GM12878 (cell line): ENCODE data around the gene NRAS. TPM values are rescaled to one million over a fixed set of nuclear protein-coding genes. Genes with fewer than 3 reads are reported as not detected.

Source experiments
- BHLHE40 ChIP-seq, 2 experiments: fragments of 450-650 bp in 1 of 2; IDR thresholded peaks; 2 replicates each; pipeline ENCODE4 v1.6.1; 2011 to 2017; ENCODE audit warnings: low read depth in 2 of 2, borderline replicate concordance in 1 of 2, improper control_type of control experiment in 1 of 2, low read length in 1 of 2, mild to moderate bottlenecking in 1 of 2
- CHD2 ChIP-seq: IDR thresholded peaks from 2 replicates; pipeline ENCODE4 v1.6.1; 2011; ENCODE audit warnings: low read depth, low read length, improper control_type of control experiment, borderline replicate concordance
- DPF2 ChIP-seq: fragments of 450-650 bp; IDR thresholded peaks from 2 replicates; pipeline ENCODE4 v1.6.1; 2017; ENCODE audit warnings: mild to moderate bottlenecking
- HDGF ChIP-seq: fragments of 450-650 bp; IDR thresholded peaks from 2 replicates; pipeline ENCODE4 v1.6.1; 2016; ENCODE audit warnings: antibody characterized with exemption
- NBN ChIP-seq: fragments of 450-650 bp; IDR thresholded peaks from 2 replicates; pipeline ENCODE4 v1.6.1; 2016
- PML ChIP-seq: IDR thresholded peaks from 2 replicates; pipeline ENCODE4 v1.6.1; 2012; ENCODE audit warnings: low read length, inconsistent platforms
- RAD21 ChIP-seq: IDR thresholded peaks from 2 replicates; pipeline ENCODE4 v1.6.1; 2011; ENCODE audit warnings: mild to moderate bottlenecking, low read depth, low read length, moderate library complexity; ENCODE audit not compliant: insufficient read depth
- RAD51 ChIP-seq: fragments of 450-650 bp; IDR thresholded peaks from 2 replicates; pipeline ENCODE4 v1.6.1; 2016; ENCODE audit warnings: moderate library complexity, mild to moderate bottlenecking, inconsistent platforms
- TCF7 ChIP-seq: IDR thresholded peaks from 2 replicates; pipeline ENCODE4 v1.6.1; 2014; ENCODE audit warnings: antibody characterized with exemption, borderline replicate concordance
- WRNIP1 ChIP-seq: IDR thresholded peaks from 2 replicates; pipeline ENCODE4 v1.6.1; 2011; ENCODE audit warnings: low read depth, low read length, improper control_type of control experiment, borderline replicate concordance
- ZBED1 ChIP-seq: IDR thresholded peaks from 2 replicates; pipeline ENCODE4 v1.6.1; 2016; ENCODE audit warnings: borderline replicate concordance
- ZSCAN29 ChIP-seq: fragments of 450-650 bp; IDR thresholded peaks from 2 replicates; pipeline ENCODE4 v1.6.1; 2017; ENCODE audit warnings: mild to moderate bottlenecking, moderate library complexity
- polyA plus RNA-seq, 11 experiments: library from polyadenylated mRNA; depleted of rRNA in 4 of 11; unstranded in 6 of 11; stranded (reverse) in 5 of 11; fragments of >200 nt; fragmentation: Nextera tagmentation in 4 of 11; fragmentation: Illumina TruSeq in 1 of 11; extraction: Ambion mirVana in 4 of 11; extraction: Trizol in 1 of 11; gene quantifications; 1 replicate in 1 of 11; 2 replicates in 10 of 11; pipeline versions ENCODE4 v1.2.1 to v1.2.3, GENCODE V29; 2011 to 2016; ENCODE audit warnings: inconsistent platforms in 2 of 11, missing spikeins in 2 of 11, low read depth in 1 of 11
- total RNA-seq, 4 experiments: library from RNA; depleted of rRNA in 3 of 4; stranded (reverse); fragments of >200 nt in 3 of 4; fragmentation: Illumina TruSeq in 1 of 4; extraction: Trizol in 1 of 4; gene quantifications; 2 replicates each; pipeline versions ENCODE4 v1.2.1 to v1.2.3, GENCODE V29; 2013 to 2021
- TF ChIP-seq, protein P1 (sequence below): fragments of 450-650 bp; formaldehyde crosslinking; IDR thresholded peaks from 2 replicates; pipeline ENCODE4 v1.5.0; 2022; ENCODE audit warnings: mild to moderate bottlenecking, missing genetic modification characterization
- TF ChIP-seq, protein P2 (sequence below): fragments of 450-650 bp; conservative IDR thresholded peaks from 2 replicates; pipeline ENCODE4 v1.6.1; 2017; ENCODE audit warnings: mild to moderate bottlenecking, moderate library complexity
- TF ChIP-seq, protein P3 (sequence below): IDR thresholded peaks from 2 replicates; pipeline ENCODE4 v1.6.1; 2012; ENCODE audit warnings: low read depth, low read length, improper control_type of control experiment
- TF ChIP-seq, protein P4 (sequence below): fragments of 450-650 bp; IDR thresholded peaks from 2 replicates; pipeline ENCODE4 v1.6.1; 2017; ENCODE audit warnings: borderline replicate concordance
- TF ChIP-seq, protein P5 (sequence below), 3 experiments: IDR thresholded peaks in 2 of 3; conservative IDR thresholded peaks in 1 of 3; 2 replicates each; pipeline ENCODE4 v1.5.1; 2011; ENCODE audit warnings: low read depth in 3 of 3, low read length in 3 of 3, mild to moderate bottlenecking in 3 of 3, control low read depth in 2 of 3, moderate library complexity in 2 of 3, inconsistent platforms in 1 of 3, mixed read lengths in 1 of 3; ENCODE audit not compliant: control insufficient read depth in 2 of 3, insufficient read depth in 1 of 3; ENCODE audit errors: extremely low read depth in 1 of 3
- TF ChIP-seq, protein P6 (sequence below): fragments of 450-650 bp; IDR thresholded peaks from 2 replicates; pipeline ENCODE4 v1.6.1; 2017; ENCODE audit warnings: mild to moderate bottlenecking

The NRAS gene
- total and polyA plus RNA-seq, 10 of the 15 experiments (the other 5 are each of a cell fraction or from before 2014, with no cell fraction given): 31.7 to 73.2 (median 66.2) TPM

DNA sequence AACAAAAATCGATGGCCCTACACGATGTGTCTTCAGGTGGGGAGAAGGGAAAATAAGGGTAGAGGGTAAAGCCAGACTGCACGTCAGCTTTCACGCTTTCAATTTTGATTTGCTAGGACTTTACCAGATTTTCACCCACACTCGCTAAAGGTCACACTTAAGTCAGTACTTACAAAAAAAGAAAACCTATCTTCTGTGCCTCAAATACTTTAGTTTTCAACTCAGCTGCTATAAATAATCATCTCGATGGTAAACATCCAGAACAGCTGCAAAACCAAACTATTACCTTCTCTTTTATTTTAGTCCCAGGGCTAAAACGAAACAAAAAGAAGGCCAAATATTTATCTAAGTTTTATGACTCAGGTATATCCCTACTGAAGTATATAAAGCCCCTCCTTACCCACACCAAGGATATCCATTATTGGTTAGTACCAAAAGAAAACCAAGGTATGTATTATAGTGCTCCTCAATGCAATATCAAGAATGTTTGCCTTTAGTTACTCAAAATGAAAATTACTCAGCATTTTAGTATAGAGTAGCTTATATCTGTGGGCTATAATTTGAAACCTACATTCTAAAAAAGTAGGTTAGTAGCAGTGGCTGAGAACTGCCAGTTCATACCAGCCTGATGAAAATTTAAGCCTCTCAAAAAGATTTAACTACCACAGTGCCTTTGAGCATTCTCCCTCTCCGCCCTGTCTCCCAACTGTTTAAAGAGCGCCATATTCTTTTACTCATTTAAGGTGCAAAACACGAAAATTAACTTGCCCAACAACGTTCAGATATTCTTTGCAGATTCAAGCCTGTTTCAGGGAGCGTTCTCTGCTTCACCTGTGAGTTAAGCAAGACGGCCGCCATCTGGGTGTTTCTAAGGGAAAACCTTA is 39.7 kb upstream of the NRAS start (continued):
- TF ChIP-seq ZBED1 (no peak; the same call in 1 of the 2 replicates), TCF7 (no peak), WRNIP1 (no peak), DPF2 (no peak), RAD51 (0 out of 2 replicates have a peak, but pooled peaks have one; percentile 35), ZSCAN29 (no peak), HDGF (no peak), RAD21 (no peak), NBN (no peak), BHLHE40 (IDR thresholded peaks at IDR 0.05; ENCODE audit: borderline replicate concordance in 1 of 2, low read depth in 2 of 2, low read length in 1 of 2) (0 out of 4 replicates have a peak, but pooled peaks have one; percentile 9 to 40), CHD2 (no peak), PML (0 out of 2 replicates have a peak, but pooled peaks have one; percentile 42)
- TF ChIP-seq, protein P1, sequence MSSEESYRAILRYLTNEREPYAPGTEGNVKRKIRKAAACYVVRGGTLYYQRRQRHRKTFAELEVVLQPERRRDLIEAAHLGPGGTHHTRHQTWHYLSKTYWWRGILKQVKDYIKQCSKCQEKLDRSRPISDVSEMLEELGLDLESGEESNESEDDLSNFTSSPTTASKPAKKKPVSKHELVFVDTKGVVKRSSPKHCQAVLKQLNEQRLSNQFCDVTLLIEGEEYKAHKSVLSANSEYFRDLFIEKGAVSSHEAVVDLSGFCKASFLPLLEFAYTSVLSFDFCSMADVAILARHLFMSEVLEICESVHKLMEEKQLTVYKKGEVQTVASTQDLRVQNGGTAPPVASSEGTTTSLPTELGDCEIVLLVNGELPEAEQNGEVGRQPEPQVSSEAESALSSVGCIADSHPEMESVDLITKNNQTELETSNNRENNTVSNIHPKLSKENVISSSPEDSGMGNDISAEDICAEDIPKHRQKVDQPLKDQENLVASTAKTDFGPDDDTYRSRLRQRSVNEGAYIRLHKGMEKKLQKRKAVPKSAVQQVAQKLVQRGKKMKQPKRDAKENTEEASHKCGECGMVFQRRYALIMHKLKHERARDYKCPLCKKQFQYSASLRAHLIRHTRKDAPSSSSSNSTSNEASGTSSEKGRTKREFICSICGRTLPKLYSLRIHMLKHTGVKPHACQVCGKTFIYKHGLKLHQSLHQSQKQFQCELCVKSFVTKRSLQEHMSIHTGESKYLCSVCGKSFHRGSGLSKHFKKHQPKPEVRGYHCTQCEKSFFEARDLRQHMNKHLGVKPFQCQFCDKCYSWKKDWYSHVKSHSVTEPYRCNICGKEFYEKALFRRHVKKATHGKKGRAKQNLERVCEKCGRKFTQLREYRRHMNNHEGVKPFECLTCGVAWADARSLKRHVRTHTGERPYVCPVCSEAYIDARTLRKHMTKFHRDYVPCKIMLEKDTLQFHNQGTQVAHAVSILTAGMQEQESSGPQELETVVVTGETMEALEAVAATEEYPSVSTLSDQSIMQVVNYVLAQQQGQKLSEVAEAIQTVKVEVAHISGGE (CRISPR knock-in tag): no peak
- TF ChIP-seq, protein P2, sequence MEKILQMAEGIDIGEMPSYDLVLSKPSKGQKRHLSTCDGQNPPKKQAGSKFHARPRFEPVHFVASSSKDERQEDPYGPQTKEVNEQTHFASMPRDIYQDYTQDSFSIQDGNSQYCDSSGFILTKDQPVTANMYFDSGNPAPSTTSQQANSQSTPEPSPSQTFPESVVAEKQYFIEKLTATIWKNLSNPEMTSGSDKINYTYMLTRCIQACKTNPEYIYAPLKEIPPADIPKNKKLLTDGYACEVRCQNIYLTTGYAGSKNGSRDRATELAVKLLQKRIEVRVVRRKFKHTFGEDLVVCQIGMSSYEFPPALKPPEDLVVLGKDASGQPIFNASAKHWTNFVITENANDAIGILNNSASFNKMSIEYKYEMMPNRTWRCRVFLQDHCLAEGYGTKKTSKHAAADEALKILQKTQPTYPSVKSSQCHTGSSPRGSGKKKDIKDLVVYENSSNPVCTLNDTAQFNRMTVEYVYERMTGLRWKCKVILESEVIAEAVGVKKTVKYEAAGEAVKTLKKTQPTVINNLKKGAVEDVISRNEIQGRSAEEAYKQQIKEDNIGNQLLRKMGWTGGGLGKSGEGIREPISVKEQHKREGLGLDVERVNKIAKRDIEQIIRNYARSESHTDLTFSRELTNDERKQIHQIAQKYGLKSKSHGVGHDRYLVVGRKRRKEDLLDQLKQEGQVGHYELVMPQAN: no peak
- TF ChIP-seq, protein P3, sequence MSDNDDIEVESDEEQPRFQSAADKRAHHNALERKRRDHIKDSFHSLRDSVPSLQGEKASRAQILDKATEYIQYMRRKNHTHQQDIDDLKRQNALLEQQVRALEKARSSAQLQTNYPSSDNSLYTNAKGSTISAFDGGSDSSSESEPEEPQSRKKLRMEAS: no peak; the same call in 1 of the 2 replicates
- TF ChIP-seq, protein P4, sequence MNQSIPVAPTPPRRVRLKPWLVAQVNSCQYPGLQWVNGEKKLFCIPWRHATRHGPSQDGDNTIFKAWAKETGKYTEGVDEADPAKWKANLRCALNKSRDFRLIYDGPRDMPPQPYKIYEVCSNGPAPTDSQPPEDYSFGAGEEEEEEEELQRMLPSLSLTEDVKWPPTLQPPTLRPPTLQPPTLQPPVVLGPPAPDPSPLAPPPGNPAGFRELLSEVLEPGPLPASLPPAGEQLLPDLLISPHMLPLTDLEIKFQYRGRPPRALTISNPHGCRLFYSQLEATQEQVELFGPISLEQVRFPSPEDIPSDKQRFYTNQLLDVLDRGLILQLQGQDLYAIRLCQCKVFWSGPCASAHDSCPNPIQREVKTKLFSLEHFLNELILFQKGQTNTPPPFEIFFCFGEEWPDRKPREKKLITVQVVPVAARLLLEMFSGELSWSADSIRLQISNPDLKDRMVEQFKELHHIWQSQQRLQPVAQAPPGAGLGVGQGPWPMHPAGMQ: no peak
- TF ChIP-seq, protein P5, sequence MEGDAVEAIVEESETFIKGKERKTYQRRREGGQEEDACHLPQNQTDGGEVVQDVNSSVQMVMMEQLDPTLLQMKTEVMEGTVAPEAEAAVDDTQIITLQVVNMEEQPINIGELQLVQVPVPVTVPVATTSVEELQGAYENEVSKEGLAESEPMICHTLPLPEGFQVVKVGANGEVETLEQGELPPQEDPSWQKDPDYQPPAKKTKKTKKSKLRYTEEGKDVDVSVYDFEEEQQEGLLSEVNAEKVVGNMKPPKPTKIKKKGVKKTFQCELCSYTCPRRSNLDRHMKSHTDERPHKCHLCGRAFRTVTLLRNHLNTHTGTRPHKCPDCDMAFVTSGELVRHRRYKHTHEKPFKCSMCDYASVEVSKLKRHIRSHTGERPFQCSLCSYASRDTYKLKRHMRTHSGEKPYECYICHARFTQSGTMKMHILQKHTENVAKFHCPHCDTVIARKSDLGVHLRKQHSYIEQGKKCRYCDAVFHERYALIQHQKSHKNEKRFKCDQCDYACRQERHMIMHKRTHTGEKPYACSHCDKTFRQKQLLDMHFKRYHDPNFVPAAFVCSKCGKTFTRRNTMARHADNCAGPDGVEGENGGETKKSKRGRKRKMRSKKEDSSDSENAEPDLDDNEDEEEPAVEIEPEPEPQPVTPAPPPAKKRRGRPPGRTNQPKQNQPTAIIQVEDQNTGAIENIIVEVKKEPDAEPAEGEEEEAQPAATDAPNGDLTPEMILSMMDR (IDR thresholded peaks at IDR 0.05 in 2 of 3, conservative IDR thresholded peaks at IDR 0.05 in 1 of 3; ENCODE audit: control insufficient read depth in 2 of 3, extremely low read depth in 1 of 3, insufficient read depth in 1 of 3, low read depth in 3 of 3, low read length in 3 of 3): no peak
- TF ChIP-seq, protein P6, sequence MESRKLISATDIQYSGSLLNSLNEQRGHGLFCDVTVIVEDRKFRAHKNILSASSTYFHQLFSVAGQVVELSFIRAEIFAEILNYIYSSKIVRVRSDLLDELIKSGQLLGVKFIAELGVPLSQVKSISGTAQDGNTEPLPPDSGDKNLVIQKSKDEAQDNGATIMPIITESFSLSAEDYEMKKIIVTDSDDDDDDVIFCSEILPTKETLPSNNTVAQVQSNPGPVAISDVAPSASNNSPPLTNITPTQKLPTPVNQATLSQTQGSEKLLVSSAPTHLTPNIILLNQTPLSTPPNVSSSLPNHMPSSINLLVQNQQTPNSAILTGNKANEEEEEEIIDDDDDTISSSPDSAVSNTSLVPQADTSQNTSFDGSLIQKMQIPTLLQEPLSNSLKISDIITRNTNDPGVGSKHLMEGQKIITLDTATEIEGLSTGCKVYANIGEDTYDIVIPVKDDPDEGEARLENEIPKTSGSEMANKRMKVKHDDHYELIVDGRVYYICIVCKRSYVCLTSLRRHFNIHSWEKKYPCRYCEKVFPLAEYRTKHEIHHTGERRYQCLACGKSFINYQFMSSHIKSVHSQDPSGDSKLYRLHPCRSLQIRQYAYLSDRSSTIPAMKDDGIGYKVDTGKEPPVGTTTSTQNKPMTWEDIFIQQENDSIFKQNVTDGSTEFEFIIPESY: no peak
